ENCODE data around the gene GNG7. TPM values are rescaled to one million over a fixed set of nuclear protein-coding genes. Genes with fewer than 3 reads are reported as not detected.
"Not testable (repeated sequence)": the region's sequence is repeated elsewhere in the genome, so short reads cannot be mapped to it uniquely, and the experiment has no call there.

Gene GNG7
- total RNA-seq, 1 donor from 2014 or later: 0.06 TPM

- peak; percentile 77 for TF ChIP-seq CTCF (conservative IDR thresholded peaks at IDR 0.05; ENCODE audit: low read depth, low read length)
- no peak for DNase-seq (ENCODE audit: low read depth)
- peak overlapping the region; percentile 92 for H3K4me3 ChIP-seq (ENCODE audit: low read depth, low read length)
Observed at GRCh38 chr19:2474232-2475017, 228.1 kb downstream of the GNG7 start.

GRCh38 chr19:2469915-2470200, 232.6 kb downstream of the GNG7 start:
- not testable (repeated sequence) for DNase-seq (ENCODE audit: low read depth); H3K4me3 ChIP-seq (ENCODE audit: low read depth, low read length)

DNA sequence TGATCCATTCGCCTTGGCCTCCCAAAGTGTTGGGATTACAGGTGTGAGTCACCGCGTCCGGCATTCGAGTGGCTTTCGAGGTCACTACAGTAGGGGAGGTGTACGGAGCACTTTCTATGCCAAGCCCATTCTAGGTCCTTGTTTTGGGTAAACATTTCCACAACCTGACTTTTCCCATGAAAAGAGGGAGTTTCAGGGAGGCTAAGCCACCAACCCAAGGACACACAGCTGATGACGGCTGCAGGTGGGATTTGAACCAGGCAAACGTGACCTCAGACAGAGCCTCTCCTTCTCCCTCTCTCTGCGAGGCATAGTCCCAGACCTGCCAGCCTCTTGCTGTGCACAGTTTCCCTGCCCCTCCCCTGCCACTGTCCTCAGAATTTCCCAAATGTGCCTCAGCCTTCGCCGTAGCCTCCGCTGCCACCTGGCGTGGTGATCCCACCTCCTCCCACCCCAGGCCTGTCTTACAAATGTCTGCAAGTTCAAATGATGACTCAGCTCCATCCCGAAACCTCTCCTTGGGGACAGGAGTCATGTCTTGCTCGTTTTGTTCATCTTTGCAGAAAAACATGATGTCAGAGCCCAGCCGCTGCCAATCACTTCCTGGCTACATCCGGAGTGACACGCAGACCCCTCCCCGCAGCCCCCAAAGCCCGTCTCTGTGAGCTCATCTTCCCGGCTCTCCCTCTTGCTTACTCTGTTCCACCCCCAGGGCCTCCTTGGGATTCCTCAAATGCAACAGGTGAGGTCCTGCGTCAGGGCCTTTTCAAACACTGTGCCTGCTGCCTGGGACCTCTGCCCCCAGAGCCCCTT, 233.2 kb downstream of the GNG7 start:
- H3K4me3 ChIP-seq (ENCODE audit: low read depth, low read length): no peak overlapping the region
- TF ChIP-seq CTCF (conservative IDR thresholded peaks at IDR 0.05; ENCODE audit: low read depth, low read length): no peak
- no peak for DNase-seq (ENCODE audit: low read depth)

GRCh38 chr19:2468596-2468995, 233.9 kb downstream of the GNG7 start:
- no peak for DNase-seq (ENCODE audit: low read depth)
- no peak overlapping the region for H3K4me3 ChIP-seq (ENCODE audit: low read depth, low read length)
- no peak for TF ChIP-seq CTCF (conservative IDR thresholded peaks at IDR 0.05; ENCODE audit: low read depth, low read length)

- H3K4me3 ChIP-seq (ENCODE audit: low read depth, low read length): no peak overlapping the region
- DNase-seq (ENCODE audit: low read depth): no peak
- TF ChIP-seq CTCF (conservative IDR thresholded peaks at IDR 0.05; ENCODE audit: low read depth, low read length): no peak
Observed at GRCh38 chr19:2464389-2464788, 238.1 kb downstream of the GNG7 start.

DNA sequence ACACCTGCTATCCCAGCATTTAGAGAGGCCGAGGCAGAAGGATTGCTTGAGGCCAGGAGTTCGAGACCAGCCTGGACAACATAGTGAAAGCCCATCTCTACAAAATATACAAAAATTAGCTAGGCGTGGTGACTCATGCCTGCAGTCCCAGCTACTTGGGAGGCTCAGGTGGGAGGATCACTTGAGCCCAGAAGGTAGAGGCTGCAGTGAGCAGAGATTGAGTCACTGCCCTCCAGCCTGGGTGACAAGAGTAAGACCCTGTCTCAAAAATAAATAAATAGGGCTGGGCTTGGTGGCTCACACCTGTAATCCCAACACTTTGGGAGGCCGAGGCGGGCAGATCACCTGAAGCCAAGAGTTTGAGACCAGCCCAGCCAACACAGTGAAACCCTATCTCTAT, 238.8 kb downstream of the GNG7 start:
- DNase-seq (ENCODE audit: low read depth); H3K4me3 ChIP-seq (ENCODE audit: low read depth, low read length): not testable (repeated sequence)

DNA sequence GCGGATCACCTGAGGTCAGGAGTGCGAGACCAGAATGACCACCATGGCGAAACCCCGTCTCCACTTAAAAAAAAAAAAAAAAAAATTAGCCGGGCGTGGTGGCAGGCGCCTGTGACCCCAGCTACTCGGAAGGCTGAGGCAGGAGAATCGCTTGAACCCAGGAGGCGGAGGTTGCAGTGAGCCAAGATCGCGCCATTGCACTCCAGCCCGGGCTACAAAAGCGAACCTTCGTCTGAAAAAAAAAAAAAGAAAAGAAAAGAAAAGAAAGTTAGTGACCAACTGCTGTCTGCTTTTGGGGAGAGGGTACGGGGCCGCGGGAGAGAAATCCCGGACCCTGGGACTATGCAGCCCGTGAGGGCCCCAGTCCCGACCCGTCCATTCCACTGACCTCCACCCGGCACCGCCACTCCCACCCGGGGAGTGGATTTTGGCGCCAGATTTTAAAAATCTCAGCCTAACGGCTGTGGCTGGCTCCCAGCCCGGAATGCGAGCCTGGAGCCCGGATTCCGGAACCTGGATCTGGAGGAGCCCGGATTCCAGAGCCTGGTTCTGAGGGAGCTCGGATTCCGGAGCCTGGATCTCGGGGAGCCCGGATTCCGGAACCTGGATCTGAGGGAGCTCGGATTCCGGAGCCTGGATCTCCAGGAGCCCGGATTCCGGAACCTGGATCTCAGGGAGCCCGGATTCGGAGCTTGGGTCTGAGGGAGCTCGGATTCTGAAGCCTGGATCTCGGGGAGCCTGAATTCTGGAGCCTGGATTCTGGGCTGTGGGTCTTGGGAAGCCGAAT, 239.7 kb downstream of the GNG7 start:
- DNase-seq (ENCODE audit: low read depth): no peak
- peak overlapping the region; percentile 78 for H3K4me3 ChIP-seq (ENCODE audit: low read depth, low read length)
- no peak for TF ChIP-seq CTCF (conservative IDR thresholded peaks at IDR 0.05; ENCODE audit: low read depth, low read length)

Measured in epithelial cell of proximal tubule (primary cell).